HG03196 (cell line): ENCODE results near the gene FERMT2.
"Not testable (repeated sequence)": the region's sequence is repeated elsewhere in the genome, so short reads cannot be mapped to it uniquely, and the experiment has no call there.

Source experiments
- ATAC-seq: cut with Tn5 transposase; IDR thresholded peaks from one replicate; pipeline ENCODE4 v1.9.1; 2021; ENCODE audit not compliant: unreplicated experiment

Gene FERMT2

DNA sequence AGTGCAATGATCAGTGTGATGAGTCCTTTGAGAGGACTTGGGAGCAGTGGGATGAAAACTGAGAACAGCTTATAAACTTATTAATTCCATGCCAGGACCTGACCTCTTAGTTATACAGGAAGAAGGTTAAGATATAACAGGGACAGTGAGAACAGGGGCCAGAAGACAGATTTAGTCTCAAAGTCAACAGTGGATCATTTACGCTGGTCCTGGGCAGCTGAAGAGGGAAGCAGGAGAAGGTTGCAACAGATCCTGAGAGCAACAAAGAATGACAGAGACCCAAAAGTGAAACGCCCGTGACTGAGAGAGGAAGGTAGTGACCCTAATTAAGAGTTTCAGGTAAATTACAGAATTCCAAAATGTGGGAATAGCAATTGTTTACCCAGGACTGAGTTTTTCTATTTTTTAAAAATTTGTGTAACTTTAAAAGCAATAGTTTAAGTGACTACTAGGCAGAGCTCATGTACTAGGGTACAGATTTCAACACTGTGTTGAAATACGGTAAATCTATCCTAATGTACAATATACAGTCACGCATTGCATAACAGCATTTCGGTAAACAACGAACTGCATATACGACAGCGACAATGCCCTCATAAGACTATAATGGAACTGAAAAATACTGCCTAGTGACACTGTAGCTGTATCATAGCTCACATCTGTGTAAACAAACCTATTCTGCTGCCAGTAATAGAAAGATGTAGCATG lies 81.8 kb downstream of the FERMT2 start:
- ATAC-seq, result no peak

DNA sequence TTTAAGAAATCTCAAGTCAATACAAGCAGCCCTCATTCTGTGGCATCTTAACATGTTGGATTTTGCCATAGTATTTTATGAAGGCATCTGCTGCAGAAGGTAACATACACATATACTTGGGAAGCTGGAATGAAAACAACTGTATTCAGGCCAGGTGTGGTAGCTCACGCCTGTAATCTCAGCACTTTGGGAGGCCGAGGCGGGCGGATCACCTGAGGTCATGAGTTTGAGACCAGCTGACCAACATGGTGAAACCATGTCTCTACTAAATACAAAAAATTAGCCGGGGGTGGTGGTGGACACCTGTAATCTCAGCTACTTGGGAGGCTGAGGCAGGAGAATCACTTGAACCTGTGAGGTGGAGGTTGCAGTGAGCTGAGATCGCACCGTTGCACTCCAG lies 86.0 kb downstream of the FERMT2 start:
- not testable (repeated sequence) for ATAC-seq

DNA sequence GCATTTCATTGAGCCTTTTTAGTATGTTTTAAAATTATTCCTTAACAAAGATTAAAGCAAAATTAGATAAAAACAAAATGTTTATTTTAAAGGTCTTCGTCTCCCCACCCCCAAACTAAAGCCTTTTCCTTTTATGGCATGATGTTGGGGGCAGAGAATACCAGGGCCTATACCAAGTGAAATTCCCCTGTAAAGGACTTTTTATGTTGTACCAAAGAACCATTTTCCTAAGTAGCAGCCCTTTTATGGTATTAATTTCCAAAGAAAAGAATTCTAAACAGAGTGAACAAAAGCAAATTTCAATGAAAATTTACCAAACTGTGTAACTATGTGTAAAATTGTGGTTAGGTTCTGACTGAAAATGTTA lies 87.5 kb downstream of the FERMT2 start:
- no peak for ATAC-seq

DNA sequence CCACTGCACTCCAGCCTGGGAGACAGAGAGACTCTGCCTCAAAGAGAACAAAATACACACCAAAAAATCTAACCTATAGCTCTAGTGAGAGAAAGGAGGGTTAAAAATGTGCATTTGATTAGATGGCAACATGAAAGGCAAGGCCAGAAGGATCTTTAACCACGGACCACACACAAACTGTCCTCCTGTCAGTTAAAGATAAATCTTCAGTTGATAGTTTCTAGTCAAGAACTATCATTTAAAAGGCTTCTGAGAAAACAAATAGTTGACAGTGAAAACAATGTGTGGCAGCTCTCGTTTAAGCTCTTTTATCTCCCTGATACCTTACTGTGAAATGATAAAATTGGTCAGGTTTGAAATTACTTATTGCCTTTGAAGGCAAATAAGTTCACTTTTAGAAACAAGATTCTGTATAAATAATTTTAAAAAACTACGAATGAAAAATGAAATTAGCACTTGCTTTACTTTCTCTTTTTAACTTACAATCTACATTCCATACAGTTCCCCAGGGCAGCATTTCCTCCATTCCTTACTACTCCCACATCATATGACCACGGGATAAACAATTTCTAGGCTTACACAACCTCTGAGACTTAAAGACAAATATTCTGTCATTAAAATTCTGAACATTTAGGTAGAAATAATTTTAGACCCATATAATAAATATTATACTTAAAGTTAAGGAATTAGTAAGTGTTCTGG lies 88.1 kb downstream of the FERMT2 start:
- ATAC-seq, result no peak

DNA sequence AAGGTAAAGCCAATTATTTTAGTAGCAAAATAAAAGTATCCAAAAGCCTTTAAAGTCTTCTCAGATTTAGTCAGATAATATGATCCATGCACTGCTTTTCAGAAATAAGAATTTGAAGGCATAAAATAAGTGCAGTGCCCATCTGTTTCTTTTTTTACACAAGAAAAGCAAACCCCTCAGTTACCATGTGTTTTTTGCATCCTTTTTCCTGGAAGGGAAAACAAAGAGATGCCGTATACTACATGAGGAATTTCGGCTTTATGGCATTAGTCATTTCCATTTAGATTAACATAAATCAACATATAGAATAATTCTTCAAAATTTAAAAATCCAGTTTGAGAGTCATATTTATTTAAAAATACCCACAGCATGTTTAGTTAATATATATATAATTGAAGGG lies 89.4 kb downstream of the FERMT2 start:
- ATAC-seq, result no peak

DNA sequence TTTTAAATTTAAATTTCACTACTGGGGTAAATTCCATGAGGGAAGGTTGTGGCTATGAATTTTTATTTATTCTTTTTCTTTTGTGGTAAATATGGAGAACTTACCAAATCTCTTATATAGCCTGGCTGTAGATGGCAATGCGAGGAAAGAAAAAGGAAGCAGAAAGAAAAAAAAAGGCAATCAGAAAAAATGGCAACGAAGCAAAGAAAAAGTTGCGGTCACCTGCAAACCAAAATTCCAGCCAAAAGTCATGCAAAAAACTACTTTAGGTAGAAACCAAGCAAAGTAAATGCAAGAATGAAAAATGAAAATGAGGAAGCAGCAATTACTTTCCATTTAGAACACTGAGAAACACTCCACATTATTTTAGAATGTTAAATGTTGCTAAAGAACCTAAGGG lies 89.9 kb downstream of the FERMT2 start:
- no peak for ATAC-seq

DNA sequence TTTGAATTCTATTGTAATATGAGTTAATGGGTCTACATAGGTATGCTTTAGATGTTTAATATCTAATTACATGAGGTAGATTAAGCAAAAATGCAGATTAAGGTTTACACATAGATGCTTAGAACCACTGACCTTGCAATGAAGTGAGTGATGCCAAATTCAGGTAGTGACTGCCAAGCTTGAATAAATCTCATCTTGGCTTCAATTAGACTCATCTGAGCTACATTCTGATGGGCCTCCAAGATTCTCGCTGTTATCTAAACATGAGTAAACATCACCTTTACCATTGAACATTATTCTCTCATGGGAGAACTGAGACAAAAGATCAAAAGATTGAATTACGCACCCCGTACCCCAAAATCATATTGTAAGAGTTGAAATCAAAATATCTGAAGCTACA lies 90.6 kb downstream of the FERMT2 start:
- no peak for ATAC-seq

DNA sequence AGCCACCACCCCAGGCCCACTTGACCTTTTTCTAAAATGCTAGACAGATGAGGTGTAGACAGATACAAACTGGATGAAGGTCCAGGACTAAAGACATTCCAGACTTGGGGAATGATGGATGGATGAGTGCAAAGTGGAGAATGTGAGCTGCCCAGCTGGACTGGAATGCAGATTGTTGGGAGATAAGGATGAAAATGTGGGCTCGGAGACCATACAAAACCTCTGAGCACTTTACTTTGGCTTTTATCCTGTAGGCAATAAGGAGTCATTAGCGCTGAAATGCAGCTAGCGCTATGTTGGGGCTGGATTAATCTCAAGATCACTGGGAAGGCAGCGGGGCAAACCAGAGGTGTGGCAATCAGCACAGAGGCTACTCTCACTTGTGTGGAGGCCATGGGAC lies 94.7 kb downstream of the FERMT2 start:
- no peak for ATAC-seq

DNA sequence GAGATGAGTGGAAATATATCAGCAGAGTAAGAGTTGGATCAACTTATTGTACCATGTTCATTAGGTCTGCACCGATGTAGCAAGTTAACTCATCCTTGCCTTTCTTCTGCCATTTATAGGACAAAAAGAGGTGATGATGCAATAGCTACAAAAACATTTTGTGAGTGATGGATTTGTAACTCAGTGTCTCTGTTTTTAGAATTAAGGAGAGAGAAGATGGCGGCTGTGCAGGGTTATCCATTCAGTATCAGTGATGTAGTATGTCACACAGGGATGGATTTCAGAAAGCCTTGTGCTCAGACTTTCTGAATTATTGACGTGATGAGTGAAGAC lies 97.4 kb downstream of the FERMT2 start:
- no peak for ATAC-seq

DNA sequence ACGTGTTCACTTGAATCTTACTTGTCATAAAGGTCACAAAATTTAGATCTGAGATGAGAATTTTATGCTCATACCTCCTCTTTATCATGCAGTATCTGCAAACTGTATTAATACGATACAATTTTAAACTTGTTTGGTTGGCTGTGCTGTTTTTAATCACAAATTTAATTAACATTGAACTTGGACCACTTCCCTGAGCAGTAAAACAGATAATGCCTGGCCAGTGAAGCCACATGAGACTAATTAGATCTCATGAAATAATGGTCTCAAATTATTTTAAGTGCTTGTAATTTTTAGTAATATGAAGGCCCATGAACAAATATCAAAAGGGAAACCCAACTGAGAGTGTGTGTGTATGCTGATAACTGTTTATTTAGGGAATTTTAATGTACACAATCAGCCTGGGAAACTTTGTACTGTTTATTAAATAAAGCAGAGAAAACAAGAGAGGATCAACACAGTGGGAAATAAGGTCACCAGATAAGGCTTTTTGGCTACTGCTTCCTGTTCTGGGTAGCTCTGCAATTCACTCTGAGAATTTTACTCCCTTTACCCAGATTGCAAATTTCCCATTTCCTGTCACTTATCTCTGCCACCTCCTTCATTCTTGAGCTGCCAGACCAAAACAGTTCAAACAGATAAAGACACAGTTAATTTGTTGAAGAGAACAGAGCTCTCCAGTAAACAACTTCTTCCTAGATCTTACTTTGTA lies 97.9 kb downstream of the FERMT2 start:
- no peak for ATAC-seq

DNA sequence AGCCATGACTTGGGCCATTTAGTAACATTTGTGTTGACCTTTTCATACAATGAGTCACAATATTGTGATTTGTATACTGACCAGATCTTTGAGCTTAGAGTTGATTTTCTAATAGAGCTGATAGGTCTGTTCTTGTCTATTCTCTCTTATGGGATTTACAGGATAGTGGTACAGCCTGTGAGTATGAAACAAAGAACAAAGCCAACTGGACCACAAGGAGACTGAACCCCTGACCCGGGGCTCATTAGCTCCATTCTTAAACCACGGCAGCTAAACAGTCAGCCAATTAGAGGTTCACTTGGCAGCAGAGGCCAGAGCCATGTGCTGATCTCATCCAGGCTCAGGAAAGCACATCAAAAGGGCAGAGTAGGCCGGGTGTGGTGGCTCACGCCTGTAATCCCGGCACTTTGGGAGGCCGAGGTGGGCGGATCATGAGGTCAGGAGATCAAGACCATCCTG lies 100.4 kb downstream of the FERMT2 start:
- ATAC-seq, result no peak

DNA sequence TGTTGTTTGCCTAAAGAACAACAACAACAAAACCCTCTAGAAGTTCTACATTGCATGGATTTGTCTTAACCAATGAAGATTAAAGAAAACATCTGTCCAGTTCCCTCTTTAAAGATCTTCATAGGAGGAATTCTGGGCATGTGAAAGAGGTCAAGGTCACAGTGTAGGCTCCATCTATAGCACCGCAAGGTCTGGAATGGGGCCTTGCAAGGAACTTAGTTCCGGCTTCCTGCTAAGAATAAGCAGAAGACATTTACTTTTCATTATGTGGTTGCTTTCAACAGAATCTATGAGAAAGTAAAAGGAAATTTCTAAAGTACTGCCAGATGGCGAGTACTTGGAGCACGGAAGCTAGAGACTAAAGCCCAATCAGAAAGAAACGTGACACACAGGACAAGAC lies 102.2 kb downstream of the FERMT2 start:
- ATAC-seq, result no peak

DNA sequence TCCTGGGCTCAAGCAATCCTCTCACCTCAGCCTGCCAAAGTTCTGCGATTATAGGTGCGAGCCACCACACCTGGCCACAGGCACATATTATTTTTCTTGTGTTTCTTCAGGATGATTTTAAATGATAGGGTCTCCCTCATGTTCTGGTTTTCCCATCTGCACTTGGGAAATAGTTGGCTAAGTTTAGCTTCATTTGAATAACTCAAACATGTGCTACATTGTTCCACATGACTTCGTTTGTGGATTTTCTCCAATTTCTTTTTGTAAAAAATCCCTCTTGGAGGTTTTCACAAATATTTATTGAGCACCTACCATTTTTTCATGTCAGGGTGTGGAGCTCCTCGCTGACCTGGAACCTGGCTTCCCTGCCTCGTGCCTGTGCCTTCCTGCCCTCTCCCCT lies 104.3 kb downstream of the FERMT2 start:
- no peak for ATAC-seq

DNA sequence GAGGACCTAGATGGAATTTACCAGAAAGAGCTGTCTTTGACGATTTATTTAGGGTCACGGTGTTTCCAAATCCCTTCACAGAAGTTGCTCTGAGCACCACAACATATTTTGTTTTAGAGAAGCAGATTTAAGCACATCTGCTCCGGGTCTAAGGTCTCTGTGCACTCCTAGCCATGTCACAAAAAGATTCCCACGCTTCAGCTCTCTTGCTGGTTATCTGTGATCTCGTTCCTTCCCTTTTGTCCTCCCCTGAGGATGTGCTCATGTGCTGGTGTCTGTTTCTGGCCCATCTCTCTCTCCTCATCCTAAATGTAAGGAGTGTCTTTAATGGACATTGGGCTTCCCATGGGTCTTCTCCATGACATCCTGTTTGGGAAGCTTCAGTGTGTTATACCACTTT lies 105.8 kb downstream of the FERMT2 start:
- no peak for ATAC-seq

DNA sequence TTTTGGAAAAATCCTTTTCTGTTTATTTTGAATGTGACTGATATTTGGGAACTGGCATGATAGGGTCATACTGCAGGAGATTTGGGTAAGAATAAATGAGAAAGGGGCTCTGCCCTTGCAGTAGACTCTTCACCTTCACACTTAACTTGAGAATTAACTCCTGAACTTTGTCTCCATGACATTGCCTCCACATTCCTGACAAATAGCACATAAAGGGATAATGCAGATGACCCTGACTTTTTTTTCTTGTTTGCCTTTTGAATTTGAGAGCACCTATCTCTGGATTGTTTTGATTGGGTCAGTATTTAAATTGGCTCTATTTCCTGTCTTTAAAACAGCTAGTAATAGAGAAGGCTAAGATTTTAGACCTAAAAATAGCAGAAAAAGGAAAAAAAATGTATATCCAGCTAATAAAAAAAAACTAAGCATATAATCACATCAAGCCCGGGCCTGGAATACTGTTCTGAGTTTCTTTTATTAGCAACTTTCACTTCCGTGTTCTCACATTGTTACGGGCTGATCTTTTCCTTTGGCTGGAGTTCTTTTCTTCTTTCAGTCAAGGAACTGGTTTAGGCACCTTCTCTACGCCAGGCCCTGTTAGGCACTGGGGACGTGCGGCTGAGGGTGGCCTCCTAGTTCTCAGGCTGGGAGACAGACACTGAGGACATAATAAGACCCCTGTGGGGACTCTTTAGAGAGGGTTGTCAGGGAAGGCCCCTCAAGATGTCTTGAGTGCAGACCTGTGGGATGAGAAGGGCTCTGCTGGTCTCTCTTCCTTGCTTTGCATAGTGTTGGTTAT lies 106.4 kb downstream of the FERMT2 start:
- no peak for ATAC-seq

DNA sequence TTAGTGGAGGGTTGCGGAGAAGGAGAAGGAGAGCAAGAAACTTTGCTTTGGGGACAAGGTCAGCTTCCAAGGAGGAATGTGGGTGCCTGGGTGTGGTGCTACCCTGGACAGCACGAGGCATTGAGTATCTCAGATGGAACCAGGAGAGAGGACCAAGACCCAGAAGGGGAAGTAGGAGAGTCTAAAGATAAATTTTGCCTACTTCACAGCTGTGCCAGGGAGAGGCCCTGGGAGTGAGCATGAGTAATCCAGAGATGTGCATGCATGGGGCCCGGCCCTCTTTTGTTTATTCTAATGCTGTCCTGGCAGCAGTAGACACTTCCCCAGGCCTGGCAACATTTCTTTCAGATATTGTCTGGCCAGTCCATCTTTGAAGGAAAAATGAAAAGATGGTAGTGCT lies 110.0 kb downstream of the FERMT2 start:
- ATAC-seq, result no peak

DNA sequence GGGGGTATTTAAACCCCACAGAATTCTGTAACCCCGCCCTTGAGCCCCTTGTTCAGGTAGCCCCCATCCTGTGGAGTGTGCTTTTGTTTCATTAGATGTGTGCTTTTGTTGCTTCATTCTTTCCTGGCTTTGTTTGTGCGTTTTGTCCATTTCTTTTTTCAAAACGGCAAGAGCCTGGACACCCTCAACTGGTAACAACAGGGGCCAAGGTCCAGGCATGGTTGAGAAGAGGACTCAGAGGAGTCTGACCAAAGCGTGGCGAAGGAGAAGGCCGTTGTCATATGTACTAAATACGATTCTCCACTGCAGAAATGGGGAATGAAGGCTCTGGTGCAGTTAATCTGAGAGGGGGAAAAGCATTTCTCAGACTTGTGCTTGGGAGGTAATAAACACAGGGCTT lies 113.4 kb downstream of the FERMT2 start:
- no peak for ATAC-seq

DNA sequence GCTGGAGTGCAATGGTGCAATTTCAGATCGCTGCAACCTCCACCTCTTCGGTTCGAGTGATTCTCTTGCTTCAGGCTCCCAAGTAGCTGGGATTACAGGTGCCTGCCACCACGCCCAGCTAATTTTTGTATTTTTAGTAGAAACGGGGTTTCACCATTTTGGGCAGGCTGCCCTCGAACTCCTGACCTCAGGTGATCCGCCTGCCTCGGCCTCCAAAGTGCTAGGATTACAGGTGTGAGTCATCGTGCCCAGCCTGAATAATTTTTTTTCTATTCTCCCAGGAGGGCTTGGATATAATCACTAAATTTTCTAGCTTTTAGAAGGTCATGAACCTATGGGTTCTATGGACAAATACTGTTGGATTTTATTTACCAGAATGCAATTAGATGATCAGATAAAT lies 114.8 kb downstream of the FERMT2 start:
- ATAC-seq, result no peak

DNA sequence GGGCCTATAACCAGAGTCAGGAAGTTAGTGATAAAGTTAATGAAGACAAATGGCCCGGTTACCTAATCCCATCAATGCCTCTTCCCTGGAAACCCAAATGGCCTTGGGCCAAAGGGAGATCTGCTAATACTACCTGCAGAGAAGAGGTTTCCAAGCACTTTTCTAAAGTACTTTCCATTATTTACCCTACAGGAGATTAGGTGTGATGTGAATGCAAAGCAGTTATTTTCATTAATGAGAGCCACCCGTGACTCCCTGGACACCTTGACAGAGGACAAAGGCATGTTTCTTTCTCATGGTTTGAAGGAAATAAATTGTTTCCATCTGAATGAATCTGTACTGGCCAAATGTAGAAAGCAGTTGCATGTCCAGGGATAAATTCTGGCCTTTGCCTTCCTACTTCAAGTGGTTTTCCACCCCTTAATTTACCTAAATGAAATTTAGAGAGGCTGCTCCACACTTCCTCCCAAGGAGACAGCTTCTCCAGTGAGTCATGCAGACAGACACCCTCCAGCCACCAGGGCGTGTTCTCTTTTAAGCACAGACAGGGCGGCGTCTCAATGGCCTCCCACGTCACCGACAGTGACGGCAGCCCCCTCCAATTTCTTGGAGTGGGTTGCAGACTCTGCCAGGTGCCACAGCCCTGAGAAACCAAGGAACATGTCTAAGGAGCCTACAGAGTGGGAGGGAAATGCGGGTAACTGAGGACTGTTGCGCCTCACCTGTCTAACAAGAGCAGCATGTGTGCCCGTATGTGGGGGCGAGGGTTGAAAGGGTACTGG lies 115.5 kb downstream of the FERMT2 start:
- ATAC-seq, result no peak

DNA sequence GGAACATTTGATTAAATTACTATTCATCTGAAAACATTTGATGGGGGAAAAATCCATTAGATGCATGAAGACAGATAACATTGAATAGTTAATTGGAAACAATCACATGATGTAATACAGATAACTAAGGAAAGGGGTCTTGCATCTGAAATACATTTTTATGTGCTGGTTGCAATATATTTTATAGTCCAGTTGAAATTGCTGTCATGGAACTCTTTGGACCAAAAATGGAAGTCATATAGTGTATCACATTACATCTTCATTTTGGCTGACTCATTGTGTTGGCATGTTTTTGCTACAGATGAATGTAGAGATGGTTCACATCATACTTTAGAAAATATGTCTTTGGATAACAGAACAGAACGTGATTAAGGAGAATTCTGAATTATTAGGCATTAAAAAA lies 116.4 kb downstream of the FERMT2 start:
- no peak for ATAC-seq

DNA sequence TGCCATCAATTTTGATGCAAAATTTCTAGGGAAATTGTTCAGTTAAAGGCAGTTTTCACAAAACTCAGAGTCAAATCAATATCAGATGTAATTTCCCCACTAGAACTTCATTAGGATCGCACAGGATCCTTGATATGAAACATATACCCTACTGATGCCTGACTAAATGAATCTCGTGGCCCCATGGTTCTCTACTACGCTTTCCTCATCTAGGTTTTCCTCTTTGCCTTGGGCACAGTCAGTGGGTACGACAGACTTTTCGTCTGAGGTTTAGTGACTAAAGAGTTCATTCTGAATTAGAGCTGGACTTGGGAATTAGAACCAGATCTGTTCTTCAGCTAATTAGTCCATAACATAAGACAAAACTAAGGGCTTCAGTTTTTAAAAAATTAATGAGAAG lies 117.0 kb downstream of the FERMT2 start:
- no peak for ATAC-seq
